Measurements from ENCODE around the gene MPRIP.

Gene MPRIP

DNA sequence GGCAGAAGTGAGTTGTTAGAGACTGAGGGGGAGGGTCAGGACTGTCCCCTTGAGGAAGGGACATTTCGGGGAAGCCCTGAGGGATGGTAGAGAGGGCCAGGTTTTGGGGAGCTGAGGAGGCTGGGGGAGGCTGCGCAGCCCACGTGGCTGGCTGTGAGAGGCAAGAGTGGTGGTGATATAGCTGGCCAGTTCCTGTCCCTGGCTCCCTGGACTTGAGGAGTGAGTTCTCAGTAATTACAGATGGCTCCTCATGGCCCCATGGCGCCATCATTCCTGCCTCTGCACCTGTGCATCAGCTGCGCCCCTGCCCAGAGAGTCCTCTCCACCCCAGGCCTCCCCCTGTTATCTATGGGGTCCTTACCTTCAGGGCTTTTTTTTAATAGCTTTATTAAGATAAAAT, 30.3 kb downstream of the MPRIP start:
- no peak for DNase-seq

DNA sequence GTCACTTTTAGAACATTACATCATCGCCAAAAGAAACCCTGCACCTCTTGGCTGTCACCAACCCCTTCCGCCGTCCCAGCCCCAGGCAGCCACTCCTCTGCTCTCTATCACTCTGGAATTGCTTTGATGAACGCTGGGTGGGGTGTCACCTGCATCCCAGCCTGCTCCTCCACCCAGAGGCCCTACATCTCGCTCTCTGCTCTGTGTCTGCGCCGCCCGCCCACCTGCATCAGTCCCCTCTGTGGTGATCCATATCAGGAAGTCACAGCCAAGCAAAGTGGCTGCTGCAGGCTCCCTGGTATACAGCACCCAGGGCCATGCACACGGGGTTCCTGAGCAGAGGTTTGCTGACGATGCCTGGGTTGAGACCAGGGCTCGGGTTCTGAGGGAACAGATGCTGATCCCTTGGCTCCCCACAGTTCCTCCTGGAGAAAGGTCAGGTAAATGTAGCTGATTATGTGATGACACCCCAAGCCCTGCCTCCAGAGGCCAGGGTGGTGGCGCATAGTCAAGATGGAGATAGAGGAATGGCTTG, 30.8 kb downstream of the MPRIP start:
- DNase-seq = no peak

DNA sequence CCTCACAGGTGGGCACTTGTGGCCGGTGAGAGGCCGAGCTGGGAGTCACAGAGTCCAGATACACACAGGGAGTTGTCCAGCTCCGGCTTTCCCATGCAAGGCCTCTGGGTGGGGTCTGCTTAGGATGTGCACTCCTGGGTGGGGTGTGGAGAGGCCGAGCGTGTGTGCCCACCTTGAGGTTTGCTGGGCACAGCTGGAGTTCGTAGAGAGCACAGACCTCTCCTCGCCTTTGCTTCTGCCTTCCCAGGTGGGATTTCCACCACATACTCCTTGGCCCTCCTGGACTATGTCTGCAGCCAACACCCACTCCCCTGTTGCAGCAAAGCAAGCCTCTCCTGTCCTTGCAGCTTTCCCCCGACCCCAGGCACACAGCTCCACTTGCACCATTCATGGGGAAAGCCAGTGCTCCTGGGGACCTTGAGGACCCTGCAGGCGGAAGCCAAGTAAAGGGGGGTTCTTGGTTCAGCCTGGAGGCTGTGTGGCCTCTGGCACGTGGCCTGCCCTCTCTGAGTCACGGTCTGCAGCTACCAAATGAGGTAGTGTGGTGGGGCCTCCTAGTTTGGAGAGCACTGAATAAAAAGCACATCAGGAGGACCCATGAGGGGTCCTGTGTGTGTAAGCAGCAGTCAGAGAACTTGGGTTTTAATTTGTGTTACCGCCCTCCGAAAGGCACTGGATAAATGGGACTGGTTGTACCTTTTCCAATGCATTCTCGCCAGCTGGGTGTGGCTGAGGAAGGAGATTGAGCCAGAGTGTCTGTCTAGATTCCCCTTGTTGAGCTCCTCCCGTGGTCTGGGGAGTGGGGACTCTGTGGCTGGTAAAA, 31.5 kb downstream of the MPRIP start:
- no peak for DNase-seq

DNA sequence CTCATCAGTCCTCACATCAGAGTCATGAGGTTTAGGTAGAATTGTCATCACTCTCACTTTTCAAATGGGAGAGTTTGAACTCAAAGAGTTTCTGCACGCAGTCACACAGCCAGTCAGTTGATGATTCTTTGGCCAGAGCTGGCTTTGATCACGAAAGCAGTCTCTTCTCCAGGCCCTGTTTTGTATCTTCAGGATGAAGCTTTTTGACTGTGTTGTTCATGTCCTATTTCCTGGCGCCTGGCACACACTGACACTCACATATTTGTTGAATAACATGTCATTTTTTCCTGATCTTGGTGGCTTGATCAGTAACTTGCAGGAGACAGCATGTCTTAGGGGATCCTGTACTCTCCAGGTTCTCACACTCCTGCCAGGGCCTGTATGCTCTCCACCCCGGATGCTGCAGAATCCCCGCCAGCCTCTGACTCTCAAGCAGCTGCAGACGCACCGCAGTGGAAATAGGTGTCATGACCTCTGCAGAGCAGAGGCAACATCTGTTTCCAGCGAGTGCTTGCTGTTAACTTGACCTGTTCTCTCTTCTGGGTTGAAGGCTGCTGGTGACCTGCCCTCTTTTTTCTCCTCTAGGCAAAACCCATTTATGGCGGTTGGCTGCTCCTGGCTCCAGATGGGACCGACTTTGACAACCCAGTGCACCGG, 33.0 kb downstream of the MPRIP start:
- DNase-seq = peak; percentile 16

DNA sequence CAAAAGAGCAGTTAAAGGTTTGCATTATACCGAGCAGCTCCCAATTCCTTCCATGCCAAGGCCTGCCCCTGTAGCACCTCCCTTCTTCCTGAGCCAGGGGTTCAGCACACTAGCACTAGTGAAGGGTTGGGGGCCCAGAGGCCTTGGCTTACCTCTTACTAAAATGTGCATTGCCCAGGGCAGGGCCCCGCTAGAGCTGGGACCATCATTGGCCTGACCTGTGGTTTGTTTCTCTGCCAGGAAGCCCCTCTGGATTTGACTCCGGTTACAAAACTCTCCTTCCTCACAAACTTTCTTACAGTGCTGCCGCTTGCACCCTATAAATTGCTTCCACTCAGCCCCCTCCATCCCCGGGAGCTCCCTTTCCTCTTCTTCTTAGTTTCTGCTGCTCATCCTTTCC, 33.8 kb downstream of the MPRIP start:
- no peak for DNase-seq

DNA sequence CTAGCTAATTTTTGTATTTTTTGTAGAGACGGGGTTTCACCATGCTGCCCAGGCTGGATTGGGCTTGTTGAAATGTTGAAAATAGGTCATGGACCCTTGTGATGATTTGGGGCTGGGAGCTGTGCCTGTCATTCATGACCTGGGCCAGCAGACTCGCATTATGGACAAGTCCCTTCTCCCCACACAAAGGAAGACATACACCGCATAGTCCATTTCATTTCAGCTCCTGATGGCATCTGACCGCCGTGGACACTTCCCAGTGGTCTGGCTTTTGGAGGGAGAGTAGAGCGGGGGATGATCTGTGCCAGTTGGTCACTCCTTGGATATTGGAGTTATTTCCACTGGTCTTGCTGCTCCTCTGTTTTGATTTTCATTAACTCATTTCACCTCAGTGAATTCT, 34.8 kb downstream of the MPRIP start:
- no peak for DNase-seq

DNA sequence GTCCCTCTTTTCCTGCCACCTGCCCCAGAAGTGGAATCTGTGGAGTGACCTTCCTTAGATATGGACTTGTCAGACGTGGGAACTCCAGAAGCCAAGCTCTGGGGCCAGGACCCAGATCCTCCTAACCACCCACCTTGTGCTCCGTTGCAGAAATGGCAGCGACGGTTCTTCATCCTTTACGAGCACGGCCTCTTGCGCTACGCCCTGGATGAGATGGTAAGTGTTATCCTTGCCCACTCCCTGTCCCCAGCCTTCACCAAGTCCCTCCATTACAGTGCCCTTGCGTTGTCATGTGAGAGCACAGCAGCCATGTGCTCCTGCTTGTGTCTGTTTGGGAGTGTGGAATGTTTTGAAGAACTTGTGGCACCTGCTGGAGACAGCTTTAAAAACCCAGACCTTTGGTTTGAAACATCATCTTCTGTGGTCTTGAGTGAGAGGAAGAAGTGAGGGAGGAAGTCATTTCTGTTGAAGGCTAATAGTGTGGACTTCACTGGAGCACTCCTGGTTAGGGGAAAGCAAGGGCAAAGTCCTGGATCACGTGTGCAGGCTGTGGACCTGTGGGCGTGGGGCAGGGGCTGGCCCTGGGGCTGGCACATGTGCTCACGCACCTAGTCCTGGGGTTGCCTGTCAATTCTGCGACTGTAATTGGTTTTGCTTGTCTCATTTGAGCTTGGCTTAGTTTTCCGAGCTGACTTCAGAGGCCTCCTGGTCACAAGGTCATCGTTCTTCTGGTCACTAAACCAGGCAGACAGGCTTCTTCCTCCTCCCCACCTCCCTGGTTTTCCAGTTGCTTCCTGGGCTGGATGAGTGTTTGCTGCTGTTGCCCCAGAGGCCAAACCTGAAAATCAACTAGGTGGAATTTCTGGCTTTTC, 35.8 kb downstream of the MPRIP start:
- no peak for DNase-seq

DNA sequence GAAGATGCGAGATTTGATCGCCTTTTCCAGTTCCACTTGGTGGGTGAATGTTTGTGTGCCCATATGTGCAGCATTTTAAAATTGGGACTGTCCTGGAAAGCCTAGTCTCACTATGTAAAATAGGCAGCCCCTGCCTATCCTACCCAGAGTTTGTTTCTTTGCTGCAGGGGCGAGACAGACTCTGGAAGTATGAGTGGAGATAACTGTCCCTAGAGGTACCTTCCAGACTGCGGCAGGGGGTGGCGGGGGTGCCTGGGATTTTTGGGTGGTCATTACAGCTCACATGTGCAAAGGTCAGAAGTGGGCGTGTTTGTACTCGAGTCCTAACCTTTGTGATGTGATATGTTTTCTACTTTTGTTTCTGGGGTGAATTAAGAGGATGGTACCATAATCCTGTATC, 36.6 kb downstream of the MPRIP start:
- no peak for DNase-seq

DNA sequence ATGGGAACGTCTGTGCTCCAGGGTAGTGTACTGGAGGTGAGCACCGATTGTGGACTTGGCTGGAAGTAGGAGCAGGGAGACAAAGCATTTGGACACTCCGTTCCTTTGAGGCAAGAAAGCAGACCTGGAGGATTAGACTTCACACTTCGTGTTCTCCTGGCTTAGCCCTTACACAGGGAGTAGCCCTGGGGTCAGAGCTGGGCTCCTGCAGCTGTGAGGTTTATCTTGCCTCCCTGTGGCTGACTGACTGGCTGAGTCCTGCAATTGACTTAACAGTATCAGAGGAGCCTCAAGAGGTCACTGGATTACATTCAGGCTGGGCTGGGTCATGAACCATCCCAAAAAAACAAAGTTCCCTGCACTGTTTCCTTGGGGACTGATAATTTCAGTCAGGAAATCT, 37.1 kb downstream of the MPRIP start:
- no peak for DNase-seq

DNA sequence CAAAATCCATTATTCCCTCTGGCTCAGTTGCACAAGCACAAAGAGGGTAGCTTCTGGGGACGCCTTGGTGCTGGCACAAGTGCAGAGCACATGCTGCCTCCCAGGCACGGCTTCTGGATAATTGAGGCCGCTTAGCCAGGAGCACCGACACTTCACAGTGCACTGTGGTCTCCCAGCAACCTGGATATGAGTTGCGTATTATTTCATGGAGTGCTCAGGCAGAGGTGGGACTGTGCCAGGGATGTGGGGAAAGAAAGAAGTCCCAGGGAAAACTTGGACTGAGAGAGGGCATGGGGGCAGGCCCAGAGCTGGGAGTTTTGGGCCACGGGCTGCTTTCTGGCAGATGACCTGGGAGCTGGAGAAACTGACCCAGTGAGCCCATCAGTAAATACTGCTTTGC, 37.5 kb downstream of the MPRIP start:
- DNase-seq = no peak

DNA sequence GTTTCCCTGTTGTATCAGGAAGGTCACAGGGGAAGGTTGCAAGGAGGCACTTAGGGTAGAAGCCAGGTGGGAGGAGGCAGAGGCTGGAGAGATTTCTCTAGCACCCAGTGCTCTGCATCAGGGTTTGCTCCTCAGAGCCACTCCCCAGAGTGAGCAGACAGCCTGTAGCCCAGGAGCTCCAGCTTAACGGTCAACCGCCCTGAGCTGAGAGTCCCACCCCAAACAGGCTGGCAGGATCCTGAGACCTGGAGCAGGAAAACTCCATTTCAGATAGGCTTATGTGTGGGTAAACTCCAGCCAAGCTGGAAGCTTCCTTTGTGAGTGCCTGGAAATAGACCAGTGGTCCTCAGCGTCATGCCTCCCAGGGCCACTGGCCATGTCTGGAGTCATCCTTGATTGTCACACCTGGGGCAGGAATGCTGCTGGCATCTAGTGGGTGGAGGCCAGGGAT, 37.9 kb downstream of the MPRIP start:
- DNase-seq = no peak

DNA sequence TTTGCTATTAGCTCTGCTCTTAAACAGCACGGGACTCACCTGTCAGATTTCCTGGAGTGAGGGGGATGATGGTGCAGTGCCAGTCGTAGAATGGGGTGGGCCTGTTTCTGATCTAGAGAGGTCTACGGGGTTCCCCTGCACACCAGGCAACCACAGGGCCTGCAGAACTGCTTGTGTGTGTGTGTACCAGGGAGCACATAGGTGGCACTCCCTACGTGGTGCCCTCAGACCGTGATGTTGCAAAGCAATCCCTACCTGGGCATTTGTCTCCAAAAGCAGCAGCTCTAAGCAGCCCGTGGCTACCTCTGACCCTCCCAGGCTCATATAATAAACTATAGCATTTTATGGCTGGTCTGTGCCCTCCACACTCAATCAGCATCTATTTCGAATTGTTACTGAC, 38.5 kb downstream of the MPRIP start:
- no peak for DNase-seq

DNA sequence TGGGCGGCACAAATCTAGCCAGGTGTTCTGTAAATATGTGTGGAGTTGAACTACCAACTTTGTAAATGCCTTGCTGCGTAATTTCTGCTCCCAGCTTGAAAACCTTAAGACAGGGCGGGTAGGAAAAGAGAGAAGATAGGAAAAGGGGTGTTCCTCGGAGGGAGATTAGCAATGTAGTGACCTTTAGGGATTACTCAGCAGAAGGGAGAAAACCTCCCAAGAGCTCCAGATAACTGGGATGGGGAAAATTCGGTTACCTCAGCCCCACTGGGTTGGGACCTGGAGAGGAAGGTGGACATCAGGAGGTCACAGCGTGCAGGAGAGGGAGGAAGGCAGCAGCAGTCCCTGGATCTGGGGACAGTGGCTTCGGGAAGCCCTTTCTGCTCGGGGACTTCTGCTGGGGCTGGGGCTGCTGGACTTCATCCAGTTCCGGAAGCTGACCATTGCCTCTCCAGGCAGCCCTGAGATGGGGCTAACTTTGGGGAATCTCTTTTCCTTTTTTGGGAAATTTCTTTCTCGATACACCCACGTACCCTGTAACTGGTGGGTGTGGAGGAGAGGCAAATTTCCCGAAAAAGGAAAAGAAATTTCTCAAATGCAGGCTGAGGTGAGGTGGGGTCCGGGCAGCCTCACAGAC, 39.2 kb downstream of the MPRIP start:
- no peak for DNase-seq

DNA sequence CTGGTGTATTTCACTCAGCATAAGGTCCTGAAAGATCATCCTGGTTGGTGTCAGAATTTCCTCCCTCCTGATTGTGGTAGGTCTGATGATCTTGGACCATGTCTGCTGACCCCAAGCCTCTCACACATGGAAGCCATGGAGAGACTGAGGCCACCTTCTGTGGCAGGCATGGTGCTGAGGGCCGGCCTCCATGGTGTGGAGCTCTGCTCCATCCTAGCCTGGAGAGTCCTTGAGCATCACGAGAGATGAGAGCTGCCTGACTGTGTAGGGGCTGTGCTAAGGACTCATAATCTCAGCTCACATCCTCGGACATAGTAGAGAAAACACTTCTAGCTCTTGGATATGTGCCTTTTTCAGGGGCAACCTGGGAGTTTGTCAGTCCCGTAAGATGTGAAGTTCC, 40.6 kb downstream of the MPRIP start:
- no peak for DNase-seq

DNA sequence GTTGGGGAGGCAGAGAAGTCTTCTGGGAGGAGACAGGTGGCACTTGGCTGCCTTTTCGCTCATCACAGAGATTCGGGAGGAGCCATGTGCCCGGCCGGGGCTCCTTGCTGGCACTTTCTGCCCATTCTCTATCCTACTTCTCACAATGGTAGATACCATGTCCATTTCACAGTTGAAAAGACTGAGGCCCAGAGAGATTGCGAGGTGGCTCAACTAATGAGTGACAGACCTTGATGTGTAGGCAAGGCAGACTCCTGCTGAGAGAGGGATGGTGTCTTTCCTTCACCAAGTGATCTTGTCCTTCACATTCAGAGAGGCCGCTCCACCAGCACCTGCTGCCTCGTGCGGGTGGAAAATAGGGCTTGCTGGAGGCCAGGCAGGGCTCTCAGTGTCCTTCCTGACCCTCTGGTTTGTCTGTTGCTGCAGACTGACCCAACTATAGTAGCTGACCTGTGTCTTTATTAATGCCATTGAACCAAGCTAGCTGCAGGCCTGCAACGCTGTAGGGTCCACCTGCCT, 42.1 kb downstream of the MPRIP start:
- no peak for DNase-seq

DNA sequence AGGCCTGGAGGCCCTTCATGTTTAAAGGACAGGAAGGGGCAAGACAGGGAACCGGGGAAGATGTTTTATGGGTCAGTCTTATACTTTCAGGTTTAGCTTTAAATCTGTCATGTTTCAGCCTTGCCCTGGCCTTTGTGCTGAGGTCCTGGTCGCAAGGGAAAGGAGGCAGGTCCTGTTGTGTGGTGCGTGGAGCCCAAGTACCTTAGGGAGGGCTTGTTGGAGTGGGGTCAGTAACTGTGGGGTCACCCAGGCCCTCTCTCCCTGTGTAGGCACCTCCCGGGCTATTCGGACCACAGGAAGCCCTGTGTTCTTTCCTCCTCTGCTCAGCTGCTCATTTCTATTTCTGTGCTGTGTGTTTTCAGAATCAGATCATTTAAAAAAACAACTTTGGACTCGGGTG, 42.7 kb downstream of the MPRIP start:
- DNase-seq = no peak

DNA sequence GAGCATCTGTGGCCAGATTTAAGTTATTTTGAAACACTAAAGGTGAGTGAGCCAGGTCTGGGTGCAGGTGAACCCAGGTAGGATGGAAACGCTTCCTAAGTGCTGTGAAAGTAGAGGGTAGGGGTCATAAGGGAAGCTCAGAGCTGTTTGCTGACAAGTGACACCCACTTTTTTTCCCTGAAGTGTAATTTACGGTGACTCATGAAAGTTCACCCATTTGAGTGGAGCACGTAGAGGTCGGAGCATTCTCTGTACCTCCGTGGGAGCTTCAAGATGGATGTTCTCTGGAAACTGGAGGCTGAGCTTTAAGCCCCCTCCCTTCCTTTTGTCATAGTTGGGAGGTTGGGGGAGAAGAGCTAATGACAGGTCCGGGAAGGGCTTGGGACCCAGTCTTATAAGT, 44.3 kb downstream of the MPRIP start:
- no peak for DNase-seq

DNA sequence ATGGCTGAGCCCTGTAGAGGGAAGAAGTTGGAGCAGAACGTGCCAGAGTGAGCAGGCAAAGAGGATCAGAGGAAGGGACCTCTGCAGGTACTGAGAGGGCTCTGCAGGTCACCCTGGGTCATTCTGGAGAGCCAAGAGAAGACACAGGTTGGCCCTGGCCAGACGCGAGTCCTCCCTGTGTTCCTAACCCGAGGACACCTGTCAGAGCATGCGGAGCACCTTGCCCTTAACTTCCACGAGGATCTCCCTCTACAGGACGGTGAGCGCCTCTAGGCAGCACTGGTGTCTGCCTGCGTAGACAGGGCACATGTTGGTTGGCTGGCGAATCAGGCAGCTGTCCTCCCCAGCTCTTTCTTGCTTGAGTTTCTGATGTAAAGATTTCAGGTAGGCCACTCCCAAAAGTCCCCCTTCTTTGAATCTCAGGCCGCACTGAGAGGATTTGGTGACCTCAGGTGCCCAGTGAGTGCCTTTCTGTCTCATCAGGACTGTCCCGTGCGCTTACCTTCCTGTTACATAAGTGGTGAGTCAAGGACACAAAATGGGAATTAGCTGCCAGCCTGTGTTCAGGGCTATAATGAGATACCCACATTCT, 45.3 kb downstream of the MPRIP start:
- no peak for DNase-seq

DNA sequence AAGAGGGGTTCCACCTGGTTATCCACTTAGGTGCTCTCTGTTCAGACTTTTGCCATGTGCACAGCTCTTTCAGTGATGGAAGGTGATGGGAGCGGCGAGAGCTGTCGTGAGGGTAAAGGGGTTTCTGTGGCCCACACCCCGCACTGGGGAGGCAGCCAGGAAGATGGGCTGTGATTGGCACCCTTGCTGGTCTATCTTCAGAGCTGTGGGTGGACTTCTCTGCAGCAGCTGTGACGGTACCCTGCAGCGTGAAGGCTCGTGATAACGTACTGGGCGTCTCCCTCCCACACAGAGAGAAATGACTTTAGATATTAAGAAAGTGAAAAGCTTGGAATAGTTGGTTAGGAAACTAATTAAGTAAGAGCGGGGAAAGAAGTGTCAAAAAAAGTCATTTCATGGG, 45.8 kb downstream of the MPRIP start:
- DNase-seq = no peak

DNA sequence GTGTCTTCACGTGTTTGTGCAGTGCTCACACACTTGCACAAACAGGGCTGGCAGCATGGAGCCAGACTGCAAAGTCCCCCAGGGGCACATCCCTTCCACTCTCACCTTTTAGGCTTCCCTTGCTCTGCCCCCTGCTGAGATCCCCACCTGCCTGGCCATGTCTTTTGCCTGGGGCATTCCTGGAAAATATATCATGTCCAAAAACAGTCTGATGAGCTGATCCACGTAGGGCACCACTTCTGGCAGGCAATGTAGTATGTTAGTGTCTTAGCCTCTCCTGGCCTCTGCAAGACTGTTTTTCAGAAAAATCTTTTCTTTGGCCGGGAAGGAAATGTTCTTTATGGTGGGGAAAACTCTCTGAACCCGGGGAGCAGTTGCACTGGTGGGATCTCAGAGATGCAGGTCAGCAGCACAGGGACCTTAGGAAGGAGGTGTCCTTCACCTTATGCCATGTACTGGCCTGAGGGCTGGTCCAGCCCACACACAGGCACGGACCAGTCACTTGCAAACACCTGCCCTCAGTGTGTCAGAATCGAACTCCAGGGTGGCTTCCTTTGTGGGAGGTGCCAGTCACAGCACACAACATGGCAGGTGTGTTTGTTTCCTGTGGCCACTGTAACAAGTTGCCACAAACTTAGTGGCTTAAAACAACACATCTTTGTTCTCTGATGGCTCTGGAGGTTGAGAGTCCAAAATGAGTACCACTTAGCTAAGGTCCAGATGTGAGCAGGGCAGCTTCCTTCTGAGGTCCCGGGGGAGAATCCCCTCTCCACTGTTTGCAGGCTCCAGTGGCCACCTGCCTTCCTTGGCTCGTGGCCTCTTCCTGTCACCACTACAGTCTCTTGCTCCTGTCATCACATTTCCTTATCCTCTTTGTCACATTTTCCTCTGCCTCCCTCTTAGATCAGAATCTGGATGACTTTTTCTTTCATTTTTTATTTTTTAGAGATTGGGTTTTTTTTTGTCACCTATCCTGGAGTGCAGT, 46.6 kb downstream of the MPRIP start:
- no peak for DNase-seq

Data from stimulated activated CD4-positive, alpha-beta T cell treated with anti-CD3 and anti-CD28 coated beads, Interleukin-1b, Interleukin-23, amount 100 ng/mL, for 48 hours (primary cell).